Trophoblast cell (in vitro differentiated cells and primary cell): ENCODE results near the gene DVL1.

Source experiments
- DNase-seq, 2 donors: peaks; one replicate each; pipeline ENCODE4 v3.0.0-alpha.2; 2016
- H2AFZ ChIP-seq: 2 replicates; pipeline ENCODE4 v1.6.1; 2013; ENCODE audit warnings: low read length, moderate library complexity, mild to moderate bottlenecking; ENCODE audit not compliant: insufficient read depth, poor library complexity
- H2AK5ac ChIP-seq: 2 replicates; pipeline ENCODE4 v1.6.1; 2013; ENCODE audit warnings: mild to moderate bottlenecking, low read length
- H2BK120ac ChIP-seq: 2 replicates; pipeline ENCODE4 v1.6.1; 2013; ENCODE audit warnings: low read length, mild to moderate bottlenecking, moderate library complexity; ENCODE audit not compliant: insufficient read depth, poor library complexity
- H2BK12ac ChIP-seq: 2 replicates; pipeline ENCODE4 v1.6.1; 2013; ENCODE audit warnings: mild to moderate bottlenecking, low read length, moderate library complexity
- H2BK5ac ChIP-seq: 2 replicates; pipeline ENCODE4 v1.6.1; 2013; ENCODE audit warnings: low read length, low read depth, moderate library complexity, mild to moderate bottlenecking; ENCODE audit not compliant: poor library complexity
- H3K14ac ChIP-seq: 2 replicates; pipeline ENCODE4 v1.6.1; 2013; ENCODE audit warnings: mild to moderate bottlenecking, low read length
- H3K18ac ChIP-seq: 2 replicates; pipeline ENCODE4 v1.6.1; 2013; ENCODE audit warnings: mild to moderate bottlenecking, low read length
- H3K23ac ChIP-seq: 2 replicates; pipeline ENCODE4 v1.6.1; 2013; ENCODE audit warnings: low read length
- H3K27ac ChIP-seq: 2 replicates; pipeline ENCODE4 v1.5.1; 2013; ENCODE audit warnings: low read depth, mild to moderate bottlenecking, inconsistent platforms, low read length, moderate library complexity
- H3K27me3 ChIP-seq: 2 replicates; pipeline ENCODE4 v1.6.1; 2013; ENCODE audit warnings: inconsistent platforms, mild to moderate bottlenecking, low read length, moderate library complexity; ENCODE audit not compliant: insufficient read depth
- H3K36me3 ChIP-seq, 2 experiments: 1 replicate in 1 of 2; 2 replicates in 1 of 2; pipeline ENCODE4 v1.6.1; 2013; ENCODE audit warnings: low read length in 2 of 2, mild to moderate bottlenecking in 2 of 2, moderate library complexity in 1 of 2; ENCODE audit not compliant: insufficient read depth in 2 of 2, control insufficient read depth in 1 of 2
- H3K4ac ChIP-seq: 2 replicates; pipeline ENCODE4 v1.6.1; 2013; ENCODE audit warnings: low read depth, mild to moderate bottlenecking, low read length, moderate library complexity
- H3K4me1 ChIP-seq, 2 experiments: 1 replicate in 1 of 2; 2 replicates in 1 of 2; pipeline ENCODE4 v1.6.1; 2013; ENCODE audit warnings: low read length in 2 of 2, mild to moderate bottlenecking in 2 of 2, moderate library complexity in 1 of 2; ENCODE audit not compliant: insufficient read depth in 2 of 2, control insufficient read depth in 1 of 2
- H3K4me2 ChIP-seq: 2 replicates; pipeline ENCODE4 v1.6.1; 2013; ENCODE audit warnings: inconsistent platforms, mild to moderate bottlenecking, low read length, moderate library complexity
- H3K4me3 ChIP-seq: 2 replicates; pipeline ENCODE4 v1.5.1; 2013; ENCODE audit warnings: mild to moderate bottlenecking, low read depth, low read length, inconsistent platforms
- H3K79me1 ChIP-seq: one replicate; pipeline ENCODE4 v1.6.1; 2013; ENCODE audit warnings: low read length
- H3K79me2 ChIP-seq: 2 replicates; pipeline ENCODE4 v1.6.1; 2013; ENCODE audit warnings: low read length, mild to moderate bottlenecking; ENCODE audit not compliant: control insufficient read depth, insufficient read depth, poor library complexity
- H3K9ac ChIP-seq: 2 replicates; pipeline ENCODE4 v1.6.1; 2013; ENCODE audit warnings: mild to moderate bottlenecking, low read length
- H3K9me3 ChIP-seq: 2 replicates; pipeline ENCODE4 v1.6.1; 2013; ENCODE audit warnings: low read depth, mild to moderate bottlenecking, control low read depth, inconsistent platforms, low read length; ENCODE audit not compliant: insufficient read depth
- H4K12ac ChIP-seq: 2 replicates; pipeline ENCODE4 v1.6.1; 2013; ENCODE audit warnings: low read depth, mild to moderate bottlenecking, low read length, moderate library complexity
- H4K8ac ChIP-seq: 2 replicates; pipeline ENCODE4 v1.6.1; 2013; ENCODE audit warnings: low read depth, mild to moderate bottlenecking, low read length, moderate library complexity
- H4K91ac ChIP-seq: one replicate; pipeline ENCODE4 v1.6.1; 2013; ENCODE audit warnings: low read depth, mild to moderate bottlenecking, low read length, moderate library complexity
- WGBS: extraction: QIAGEN DNeasy Blood & Tissue Kit; methylation state at CpG from one replicate; pipeline ENCODE4 v1.1.7; 2013; ENCODE audit warnings: missing lambda C conversion rate; ENCODE audit not compliant: insufficient read length, insufficient coverage; ENCODE audit errors: extremely low coverage; 5-methylcytosine and 5-hydroxymethylcytosine counted together

The DVL1 gene

DNA sequence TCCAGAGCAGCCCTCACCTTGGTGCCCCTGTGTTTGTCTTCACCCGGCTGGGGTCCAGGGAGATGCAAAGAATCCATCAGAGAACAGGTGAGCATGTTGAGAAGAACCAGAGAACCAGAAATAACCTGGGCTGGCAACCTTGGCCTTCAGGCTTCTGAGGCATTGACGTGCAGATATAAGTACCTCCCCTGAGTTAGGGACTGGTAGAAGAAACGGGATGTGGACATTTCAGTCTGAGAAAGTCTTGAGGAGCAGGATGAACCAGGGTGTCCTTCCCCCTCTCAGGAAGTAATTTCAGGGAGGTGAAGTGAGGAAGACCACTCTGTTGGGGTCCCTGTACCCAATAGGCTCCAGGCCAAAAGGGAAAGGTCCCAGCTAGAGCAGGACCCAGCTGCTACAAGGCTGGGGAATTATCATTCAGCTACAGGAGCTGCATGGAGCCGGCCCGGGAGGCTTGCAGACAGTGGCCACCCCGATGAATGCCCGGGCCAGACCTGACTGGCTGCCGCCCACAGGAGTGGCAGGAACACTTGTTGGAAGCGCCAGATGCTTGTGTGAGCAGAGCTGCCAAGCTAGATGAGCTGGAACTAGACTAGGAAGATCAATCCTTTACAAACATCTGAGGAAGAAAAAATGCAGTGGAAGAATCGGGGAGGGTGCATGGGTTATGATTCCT, 27.5 kb upstream of the DVL1 start:
- WGBS: no CpG with 5 or more reads among the region's 10 CpGs
- Histone ChIP-seq H3K4me3 (no peak overlapping the region), H3K23ac (no peak overlapping the region), H4K12ac (peak overlapping the region; percentile 76), H2BK120ac (no peak overlapping the region), H3K4me2 (no peak overlapping the region), H3K79me1 (peaks cover 8% of the 10 kb centered on the region), H2BK12ac (no peak overlapping the region), H3K9me3 (peaks cover 4% of the 10 kb centered on the region), H3K14ac (no peak overlapping the region), H4K8ac (peak overlapping the region; percentile 96), H3K9ac (no peak overlapping the region), H3K4ac (peak overlapping the region; percentile 25), H2BK5ac (no peak overlapping the region), H3K79me2 (peaks cover 13% of the 10 kb centered on the region), H4K91ac (no peak overlapping the region), H2AFZ (no peak overlapping the region), H2AK5ac (peak overlapping the region; percentile 63), H3K18ac (no peak overlapping the region), H3K27ac (no peak overlapping the region), H3K27me3 (no peaks in the 10 kb centered on the region), H3K4me1 (peaks cover 11 to 13% of the 10 kb centered on the region in 2 experiments), H3K36me3 (peaks cover 35% of the 10 kb centered on the region in 2 experiments)
- no peak for DNase-seq

DNA sequence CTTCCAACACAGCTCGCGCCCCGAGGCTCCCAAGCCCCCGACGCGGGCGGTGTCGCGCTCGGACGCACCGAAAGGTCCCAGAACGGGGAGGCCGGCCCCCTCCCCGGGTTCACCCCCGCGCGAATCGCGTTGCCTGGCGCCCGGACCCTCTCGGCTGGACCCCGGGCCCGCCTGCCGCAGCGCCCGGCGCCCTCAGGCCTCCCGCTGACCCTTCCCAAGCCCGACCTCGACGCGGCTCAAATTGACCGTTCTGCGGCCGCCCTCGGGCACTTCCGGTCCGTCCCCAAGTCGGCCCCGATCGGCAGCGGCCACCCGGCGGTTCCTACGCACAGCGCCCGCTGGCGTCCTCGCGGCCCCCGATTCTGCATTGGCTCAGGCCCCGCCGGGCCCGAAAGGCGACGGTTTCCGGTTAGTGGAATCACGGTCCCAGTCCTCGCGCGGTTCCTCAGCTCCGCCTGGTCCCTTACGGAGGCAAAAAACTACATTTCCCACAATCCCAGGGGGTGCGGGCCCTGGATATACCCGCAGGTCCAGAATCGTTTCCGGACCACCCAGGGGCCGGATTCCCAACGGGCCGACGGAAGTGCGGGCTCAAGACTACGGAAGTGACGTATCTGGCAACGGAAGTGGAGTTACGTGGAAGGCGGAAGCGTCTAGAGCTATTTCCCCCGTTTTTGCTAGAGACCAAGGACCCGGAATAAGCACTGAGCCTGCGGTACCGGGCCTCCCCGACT, 25.9 kb upstream of the DVL1 start, which contains the start of gene AURKAIP1:
Gene AURKAIP1 (minus strand): TSS at position 279 of the 734 bp plus-strand sequence. CDS start 451 bp downstream, outside the sequence.
- no CpG with 5 or more reads among the region's 85 CpGs for WGBS
- Histone ChIP-seq H3K27me3 (no peaks in the 10 kb centered on the region), H3K36me3 (peaks cover 26 to 29% of the 10 kb centered on the region in 2 experiments), H3K4me3 (peak within 1 kb of the TSS; percentile 90), H3K23ac (no peak within 1 kb of the TSS), H3K27ac (peak within 1 kb of the TSS; percentile 93), H3K9ac (peak within 1 kb of the TSS; percentile 97), H3K4me2 (peak within 1 kb of the TSS; percentile 75), H3K18ac (peak within 1 kb of the TSS; percentile 98), H4K91ac (peak within 1 kb of the TSS; percentile 99), H2BK120ac (peak within 1 kb of the TSS; percentile 97), H2BK12ac (peak within 1 kb of the TSS; percentile 39), H3K4ac (peak within 1 kb of the TSS; percentile 95), H4K8ac (peak within 1 kb of the TSS; percentile 99), H3K79me1 (peaks cover 8% of the 10 kb centered on the region), H4K12ac (peak within 1 kb of the TSS; percentile 98), H3K9me3 (peaks cover 2% of the 10 kb centered on the region), H3K4me1 (peaks cover 11 to 13% of the 10 kb centered on the region in 2 experiments), H3K14ac (peak within 1 kb of the TSS; percentile 89), H2BK5ac (peak within 1 kb of the TSS; percentile 96), H3K79me2 (peaks cover 13% of the 10 kb centered on the region), H2AFZ (peak within 1 kb of the TSS; percentile 96), H2AK5ac (peak within 1 kb of the TSS; percentile 98)
- DNase-seq: peak; percentile 100

DNA sequence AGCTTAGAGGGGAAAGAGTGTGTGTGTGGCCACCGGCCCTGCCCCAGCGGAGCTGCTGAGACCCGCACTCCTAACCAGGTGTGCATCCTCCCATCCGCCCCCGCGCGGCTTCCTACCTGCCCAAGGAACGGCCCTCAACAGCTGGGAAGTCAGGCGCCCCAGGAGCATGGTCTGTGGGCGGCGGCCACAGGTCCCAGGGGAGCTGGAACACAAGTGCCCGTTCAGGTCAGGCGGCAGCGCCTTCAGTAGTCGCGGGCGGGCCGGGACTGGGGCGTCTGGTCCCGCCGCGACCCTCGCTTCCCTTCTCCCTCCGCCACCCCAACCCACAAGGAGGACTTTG, 25.3 kb upstream of the DVL1 start:
- Histone ChIP-seq H4K8ac (peak overlapping the region; percentile 99), H3K27me3 (no peaks in the 10 kb centered on the region), H4K12ac (peak overlapping the region; percentile 98), H3K14ac (peak overlapping the region; percentile 89), H3K4me2 (peak overlapping the region; percentile 75), H3K36me3 (peaks cover 26 to 29% of the 10 kb centered on the region in 2 experiments), H3K4ac (peak overlapping the region; percentile 95), H2BK12ac (peak overlapping the region; percentile 39), H2BK5ac (peak overlapping the region; percentile 96), H2AK5ac (peak overlapping the region; percentile 98), H2AFZ (peak overlapping the region; percentile 96), H3K4me1 (peaks cover 11 to 13% of the 10 kb centered on the region in 2 experiments), H3K79me2 (peaks cover 13% of the 10 kb centered on the region), H3K27ac (peak overlapping the region; percentile 93), H3K23ac (no peak overlapping the region), H4K91ac (peak overlapping the region; percentile 99), H3K9ac (peak overlapping the region; percentile 97), H3K4me3 (peak overlapping the region; percentile 90), H2BK120ac (peak overlapping the region; percentile 97), H3K9me3 (peaks cover 2% of the 10 kb centered on the region), H3K79me1 (peaks cover 8% of the 10 kb centered on the region), H3K18ac (peak overlapping the region; percentile 98)
- WGBS: no CpG with 5 or more reads among the region's 24 CpGs
- no peak for DNase-seq

DNA sequence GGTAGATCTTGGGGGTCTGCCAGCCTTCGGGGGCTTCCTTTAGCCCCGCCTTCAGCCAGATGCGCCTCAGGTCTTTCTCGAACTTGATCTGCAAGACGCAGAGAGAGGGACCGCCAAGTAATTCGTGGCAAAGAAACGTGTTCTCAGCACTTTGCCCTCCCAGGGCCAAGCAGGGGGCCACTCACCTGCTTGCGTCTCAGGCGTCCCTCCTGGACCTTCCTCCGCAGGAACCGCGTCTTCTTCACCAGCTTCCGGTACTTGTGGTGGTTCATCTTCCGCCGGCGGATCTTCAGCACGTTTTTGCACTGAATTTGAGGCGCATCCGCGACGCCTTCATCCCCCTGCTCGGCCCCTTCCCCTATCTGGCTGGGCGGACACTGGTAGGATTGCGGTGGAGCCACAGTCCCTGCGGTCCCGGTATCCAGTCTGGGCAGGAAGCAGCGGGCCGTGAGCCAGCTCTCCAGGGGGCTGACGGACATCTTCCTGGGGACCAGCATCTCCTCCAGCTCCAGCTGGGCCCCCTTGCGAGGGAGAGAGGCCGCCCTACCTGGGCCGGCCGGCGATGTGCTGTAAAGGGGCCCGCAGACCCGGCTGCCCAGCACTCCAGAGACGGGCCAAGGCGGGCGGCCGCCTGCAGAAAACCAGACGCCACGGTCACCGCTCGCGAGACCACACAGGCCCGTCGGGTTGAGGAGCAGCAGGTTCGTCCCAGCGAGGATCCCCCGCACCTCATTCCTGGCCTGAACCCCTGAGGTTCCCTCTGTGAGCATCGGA, 24.8 kb upstream of the DVL1 start:
- peaks cover 8% of the 10 kb centered on the region for H3K79me1 ChIP-seq
- no peak overlapping the region for H3K27ac ChIP-seq
- H2BK12ac ChIP-seq: no peak overlapping the region
- peak overlapping the region; percentile 97 for H3K9ac ChIP-seq
- peak overlapping the region; percentile 96 for H2BK5ac ChIP-seq
- peaks cover 26 to 29% of the 10 kb centered on the region in 2 experiments for H3K36me3 ChIP-seq
- H3K4me1 ChIP-seq: peaks cover 11 to 13% of the 10 kb centered on the region in 2 experiments
- peak overlapping the region; percentile 99 for H4K91ac ChIP-seq
- no peak overlapping the region for H3K23ac ChIP-seq
- no CpG with 5 or more reads among the region's 52 CpGs for WGBS
- H3K4me3 ChIP-seq: peak overlapping the region; percentile 90
- H3K79me2 ChIP-seq: peaks cover 13% of the 10 kb centered on the region
- peak overlapping the region; percentile 99 for H4K8ac ChIP-seq
- H3K18ac ChIP-seq: peak overlapping the region; percentile 98
- peak overlapping the region; percentile 89 for H3K14ac ChIP-seq
- peaks cover 2% of the 10 kb centered on the region for H3K9me3 ChIP-seq
- H3K27me3 ChIP-seq: no peaks in the 10 kb centered on the region
- DNase-seq: no peak
- peak overlapping the region; percentile 96 for H2AFZ ChIP-seq
- H2BK120ac ChIP-seq: peak overlapping the region; percentile 97
- H3K4ac ChIP-seq: peak overlapping the region; percentile 95
- H3K4me2 ChIP-seq: peak overlapping the region; percentile 75
- H4K12ac ChIP-seq: peak overlapping the region; percentile 98
- H2AK5ac ChIP-seq: peak overlapping the region; percentile 98
